Immature natural killer cell (primary cell): ENCODE data around the gene BCAP31. TPM values are rescaled to one million over a fixed set of nuclear protein-coding genes. Genes with fewer than 3 reads are reported as not detected.
A peak's percentile ranks its signal among the peaks of the same experiment; 100 is the strongest.
"Not testable (repeated sequence)": the region's sequence is repeated elsewhere in the genome, so short reads cannot be mapped to it uniquely, and the experiment has no call there.

Experiments
- DNase-seq, 3 donors: peaks; one replicate each; pipeline ENCODE4 v3.0.0; 2022; ENCODE audit warnings: mixed read lengths in 1 of 3
- H3K27ac Mint-ChIP-seq, 6 donors: one replicate each; pipeline ENCODE4 v1.8.0; 2020; ENCODE audit warnings: mixed read lengths in 6 of 6, mild to moderate bottlenecking in 5 of 6, inconsistent platforms in 4 of 6, moderate library complexity in 3 of 6
- H3K27me3 Mint-ChIP-seq, 3 donors: one replicate each; pipeline ENCODE4 v1.8.0; 2020 to 2021; ENCODE audit warnings: low read depth in 3 of 3, mild to moderate bottlenecking in 3 of 3, mixed read lengths in 3 of 3, moderate library complexity in 3 of 3, inconsistent platforms in 1 of 3
- H3K36me3 Mint-ChIP-seq, 3 donors: one replicate each; pipeline ENCODE4 v1.8.0; 2020; ENCODE audit warnings: mixed read lengths in 3 of 3, inconsistent platforms in 2 of 3, mild to moderate bottlenecking in 2 of 3
- H3K4me1 Mint-ChIP-seq, 2 donors: one replicate each; pipeline ENCODE4 v1.8.0; 2020; ENCODE audit warnings: inconsistent platforms in 2 of 2, mild to moderate bottlenecking in 2 of 2, mixed read lengths in 2 of 2, moderate library complexity in 1 of 2
- H3K4me3 Mint-ChIP-seq, 5 donors: one replicate each; pipeline ENCODE4 v1.8.0; 2020; ENCODE audit warnings: mild to moderate bottlenecking in 5 of 5, mixed read lengths in 5 of 5, inconsistent platforms in 3 of 5, moderate library complexity in 3 of 5
- H3K9me3 Mint-ChIP-seq, 6 donors: one replicate each; pipeline ENCODE4 v1.8.0; 2020; ENCODE audit warnings: mild to moderate bottlenecking in 6 of 6, mixed read lengths in 6 of 6, inconsistent platforms in 4 of 6, moderate library complexity in 3 of 6
- polyA plus RNA-seq, 3 donors: library from polyadenylated mRNA; unstranded; fragments of 300-500 nt; fragmentation: Illumina TruSeq; gene quantifications; one replicate each; pipeline ENCODE4 v1.2.3, GENCODE V29; 2021

BCAP31 gene
- polyA plus RNA-seq, 3 donors from 2014 or later: 367 to 491 (median 373) TPM

- Mint-ChIP-seq H3K4me3 (no peak overlapping the region), H3K27me3 (peaks cover 0 to 4% (median 2%) of the 10 kb centered on the region in 3 donors), H3K9me3 (peaks cover 0 to 1% (median 0%) of the 10 kb centered on the region in 6 donors), H3K4me1 (peaks cover 0 to 4% of the 10 kb centered on the region in 2 donors), H3K27ac (no peak overlapping the region), H3K36me3 (no peaks in the 10 kb centered on the region)
- DNase-seq: no peak
Observed at GRCh38 chrX:153766098-153766817, 42.1 kb upstream of the BCAP31 start.

GRCh38 chrX:153765138-153766079 is 41.2 kb upstream of the BCAP31 start:
- Mint-ChIP-seq H3K27me3 (peaks cover 0 to 4% (median 2%) of the 10 kb centered on the region in 3 donors), H3K27ac (no peak overlapping the region), H3K36me3 (no peaks in the 10 kb centered on the region), H3K4me3 (no peak overlapping the region), H3K9me3 (peaks cover 0 to 1% (median 0%) of the 10 kb centered on the region in 6 donors), H3K4me1 (peaks cover 0 to 4% of the 10 kb centered on the region in 2 donors)
- DNase-seq: no peak

- Mint-ChIP-seq H3K4me3 (no peak overlapping the region), H3K27me3 (peaks cover 0 to 4% (median 2%) of the 10 kb centered on the region in 3 donors), H3K9me3 (peaks cover 0 to 1% (median 0%) of the 10 kb centered on the region in 6 donors), H3K4me1 (peaks cover 0 to 4% of the 10 kb centered on the region in 2 donors), H3K36me3 (no peaks in the 10 kb centered on the region), H3K27ac (no peak overlapping the region)
- DNase-seq: no peak
Observed at GRCh38 chrX:153764786-153765137, 40.6 kb upstream of the BCAP31 start.

- peaks cover 0 to 4% of the 10 kb centered on the region in 2 donors for H3K4me1 Mint-ChIP-seq
- peaks cover 0 to 1% (median 0%) of the 10 kb centered on the region in 6 donors for H3K9me3 Mint-ChIP-seq
- H3K27ac Mint-ChIP-seq: no peak within 1 kb of the TSS
- H3K36me3 Mint-ChIP-seq: no peaks in the 10 kb centered on the region
- H3K4me3 Mint-ChIP-seq: no peak within 1 kb of the TSS
- DNase-seq: peak; percentile 68 to 76 (median 73)
- H3K27me3 Mint-ChIP-seq: peaks cover 0 to 4% (median 2%) of the 10 kb centered on the region in 3 donors
Observed at GRCh38 chrX:153763989-153764755, 40.0 kb upstream of the BCAP31 start, which contains the start of gene PLXNB3. PLXNB3 (plus strand) TSS chrX:153764249; CDS start chrX:153765536, 1,287 bp downstream.

GRCh38 chrX:153763298-153763932 is 39.2 kb upstream of the BCAP31 start:
- peaks cover 0 to 1% (median 0%) of the 10 kb centered on the region in 6 donors for H3K9me3 Mint-ChIP-seq
- H3K4me3 Mint-ChIP-seq: no peak overlapping the region
- H3K27me3 Mint-ChIP-seq: peaks cover 0 to 4% (median 2%) of the 10 kb centered on the region in 3 donors
- no peak for DNase-seq
- no peak overlapping the region for H3K27ac Mint-ChIP-seq
- peaks cover 0 to 4% of the 10 kb centered on the region in 2 donors for H3K4me1 Mint-ChIP-seq
- no peaks in the 10 kb centered on the region for H3K36me3 Mint-ChIP-seq

- no peak overlapping the region for H3K27ac Mint-ChIP-seq
- H3K4me1 Mint-ChIP-seq: peaks cover 0 to 4% of the 10 kb centered on the region in 2 donors
- no peaks in the 10 kb centered on the region for H3K36me3 Mint-ChIP-seq
- peaks cover 0 to 1% (median 0%) of the 10 kb centered on the region in 6 donors for H3K9me3 Mint-ChIP-seq
- no peak overlapping the region for H3K4me3 Mint-ChIP-seq
- H3K27me3 Mint-ChIP-seq: peaks cover 0 to 4% (median 2%) of the 10 kb centered on the region in 3 donors
- DNase-seq: no peak
Observed at GRCh38 chrX:153762626-153763173, 38.5 kb upstream of the BCAP31 start.

- Mint-ChIP-seq H3K4me3 (no peak overlapping the region), H3K27me3 (peaks cover 0 to 4% (median 2%) of the 10 kb centered on the region in 3 donors), H3K36me3 (no peaks in the 10 kb centered on the region), H3K4me1 (peaks cover 0 to 4% of the 10 kb centered on the region in 2 donors), H3K9me3 (peaks cover 0 to 1% (median 0%) of the 10 kb centered on the region in 6 donors), H3K27ac (no peak overlapping the region)
- no peak for DNase-seq
Observed at GRCh38 chrX:153761863-153762262, 37.7 kb upstream of the BCAP31 start.

- Mint-ChIP-seq H3K27ac (no peak overlapping the region), H3K4me3 (no peak overlapping the region), H3K27me3 (peaks cover 0 to 7% (median 5%) of the 10 kb centered on the region in 3 donors), H3K4me1 (no peaks in the 10 kb centered on the region), H3K36me3 (no peaks in the 10 kb centered on the region), H3K9me3 (no peaks in the 10 kb centered on the region)
- DNase-seq: no peak
Observed at GRCh38 chrX:153755136-153755535, 30.9 kb upstream of the BCAP31 start.

GRCh38 chrX:153750127-153750774 is 26.1 kb upstream of the BCAP31 start:
- Mint-ChIP-seq H3K9me3 (no peaks in the 10 kb centered on the region), H3K4me3 (no peak overlapping the region), H3K27ac (no peak overlapping the region), H3K4me1 (no peaks in the 10 kb centered on the region), H3K36me3 (no peaks in the 10 kb centered on the region), H3K27me3 (peaks cover 0 to 10% (median 2%) of the 10 kb centered on the region in 3 donors)
- no peak for DNase-seq

- H3K36me3 Mint-ChIP-seq, DNase-seq, H3K4me1 Mint-ChIP-seq, H3K4me3 Mint-ChIP-seq, H3K9me3 Mint-ChIP-seq, H3K27ac Mint-ChIP-seq: not testable (repeated sequence)
- H3K27me3 Mint-ChIP-seq: peaks cover 0 to 15% (median 2%) of the 10 kb centered on the region in 3 donors
Observed at GRCh38 chrX:153749017-153749416, 24.8 kb upstream of the BCAP31 start.

GRCh38 chrX:153746991-153747390 is 22.8 kb upstream of the BCAP31 start:
- H3K9me3 Mint-ChIP-seq, H3K36me3 Mint-ChIP-seq, H3K4me3 Mint-ChIP-seq, H3K27ac Mint-ChIP-seq, DNase-seq, H3K4me1 Mint-ChIP-seq: not testable (repeated sequence)
- peaks cover 0 to 13% (median 2%) of the 10 kb centered on the region in 3 donors for H3K27me3 Mint-ChIP-seq

- Mint-ChIP-seq H3K27ac (no peak overlapping the region), H3K36me3 (no peaks in the 10 kb centered on the region), H3K27me3 (peaks cover 0 to 11% (median 2%) of the 10 kb centered on the region in 3 donors), H3K9me3 (no peaks in the 10 kb centered on the region), H3K4me3 (no peak overlapping the region), H3K4me1 (peaks cover 0 to 3% of the 10 kb centered on the region in 2 donors)
- DNase-seq: no peak
Observed at GRCh38 chrX:153746359-153746758, 22.2 kb upstream of the BCAP31 start.
